GM21529 (cell line): ENCODE data around the gene GNB4.

Experiments
- ATAC-seq: cut with Tn5 transposase; IDR thresholded peaks from one replicate; pipeline ENCODE4 v1.9.1; 2021; ENCODE audit not compliant: unreplicated experiment

GNB4 gene

GRCh38 chr3:179438841-179439240 is 12.4 kb downstream of the GNB4 start:
- ATAC-seq = peak; percentile 91

GRCh38 chr3:179436517-179436916 is 14.8 kb downstream of the GNB4 start:
- no peak for ATAC-seq

- no peak for ATAC-seq
These were observed 18.8 kb downstream of the GNB4 start for GRCh38 chr3:179432451-179432850.

- ATAC-seq = peak; percentile 78
These were observed 19.2 kb downstream of the GNB4 start for GRCh38 chr3:179432021-179432420.

GRCh38 chr3:179430277-179430870 is 20.9 kb downstream of the GNB4 start:
- no peak for ATAC-seq

- no peak for ATAC-seq
These were observed 22.3 kb downstream of the GNB4 start for GRCh38 chr3:179428876-179429548.

- ATAC-seq = no peak
These were observed 26.2 kb downstream of the GNB4 start for GRCh38 chr3:179425075-179425474.

- no peak for ATAC-seq
These were observed 29.8 kb downstream of the GNB4 start for GRCh38 chr3:179421500-179421899.

- no peak for ATAC-seq
These were observed 32.7 kb downstream of the GNB4 start for GRCh38 chr3:179418610-179419009.

- ATAC-seq = no peak
These were observed 34.6 kb downstream of the GNB4 start for GRCh38 chr3:179416681-179417080.

- ATAC-seq = no peak
These were observed 35.9 kb downstream of the GNB4 start for GRCh38 chr3:179415377-179415776.

GRCh38 chr3:179414804-179415203 is 36.5 kb downstream of the GNB4 start:
- no peak for ATAC-seq

GRCh38 chr3:179410999-179411398 is 40.3 kb downstream of the GNB4 start:
- ATAC-seq = peak; percentile 62

- peak; percentile 56 for ATAC-seq
These were observed 40.9 kb downstream of the GNB4 start for GRCh38 chr3:179410331-179410730.

- no peak for ATAC-seq
These were observed 47.0 kb downstream of the GNB4 start for GRCh38 chr3:179404307-179404706.

- no peak for ATAC-seq
These were observed 48.3 kb downstream of the GNB4 start for GRCh38 chr3:179402963-179403362.

- no peak for ATAC-seq
These were observed 49.7 kb downstream of the GNB4 start for GRCh38 chr3:179401561-179401960.

GRCh38 chr3:179398574-179399231 is 52.6 kb downstream of the GNB4 start:
- ATAC-seq = no peak

- ATAC-seq = no peak
These were observed 59.4 kb downstream of the GNB4 start for GRCh38 chr3:179391906-179392305.

- ATAC-seq = no peak
These were observed 74.8 kb downstream of the GNB4 start for GRCh38 chr3:179376474-179376873.

GRCh38 chr3:179375091-179375999 is 75.9 kb downstream of the GNB4 start:
- ATAC-seq = no peak
